ENCODE measurements around the gene CES1.
"Not testable (repeated sequence)": the region's sequence is repeated elsewhere in the genome, so short reads cannot be mapped to it uniquely, and the experiment has no call there.

The CES1 gene

GRCh38 chr16:55790240-55790639 is 42.7 kb downstream of the CES1 start:
- DNase-seq (ENCODE audit: low read depth) = not testable (repeated sequence)

GRCh38 chr16:55782793-55783091 is 50.2 kb downstream of the CES1 start:
- not testable (repeated sequence) for DNase-seq (ENCODE audit: low read depth)

GRCh38 chr16:55782091-55782792 is 50.7 kb downstream of the CES1 start:
- not testable (repeated sequence) for DNase-seq (ENCODE audit: low read depth)

DNA sequence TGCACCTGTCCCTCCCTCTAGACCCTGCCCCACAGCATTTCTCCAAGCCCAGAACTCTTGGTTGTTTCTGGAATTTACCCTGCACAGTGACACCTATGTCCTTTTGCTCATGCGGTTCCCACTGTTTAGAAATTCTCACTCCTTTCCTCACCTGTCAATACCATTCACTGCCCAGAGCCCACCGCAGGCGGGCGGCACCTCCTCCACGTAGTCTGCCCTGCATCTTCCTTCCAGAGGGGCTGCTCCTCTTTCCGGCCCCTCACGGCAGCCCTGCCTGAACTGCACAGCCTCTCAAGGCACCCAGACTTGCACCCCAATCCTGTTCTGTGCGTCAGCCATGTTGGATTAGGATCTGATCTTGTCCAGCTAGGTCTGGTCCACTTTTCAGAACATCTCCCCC is 51.4 kb downstream of the CES1 start:
- not testable (repeated sequence) for DNase-seq (ENCODE audit: low read depth)

DNA sequence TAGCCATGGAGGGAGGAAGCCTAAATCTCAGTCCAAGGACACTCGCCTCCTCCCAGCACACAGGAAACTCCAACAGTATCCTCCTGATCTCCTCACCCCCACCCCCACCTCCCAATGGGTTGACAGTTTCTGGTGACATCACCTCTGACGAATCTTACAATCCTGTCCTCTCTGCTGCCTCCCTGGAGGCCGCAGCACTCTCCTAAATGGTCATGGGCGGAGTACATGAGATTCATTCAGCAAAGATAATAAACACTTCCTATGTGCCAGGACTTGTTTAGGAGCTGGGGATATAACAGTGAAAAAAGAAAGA is 52.8 kb downstream of the CES1 start:
- not testable (repeated sequence) for DNase-seq (ENCODE audit: low read depth)

DNA sequence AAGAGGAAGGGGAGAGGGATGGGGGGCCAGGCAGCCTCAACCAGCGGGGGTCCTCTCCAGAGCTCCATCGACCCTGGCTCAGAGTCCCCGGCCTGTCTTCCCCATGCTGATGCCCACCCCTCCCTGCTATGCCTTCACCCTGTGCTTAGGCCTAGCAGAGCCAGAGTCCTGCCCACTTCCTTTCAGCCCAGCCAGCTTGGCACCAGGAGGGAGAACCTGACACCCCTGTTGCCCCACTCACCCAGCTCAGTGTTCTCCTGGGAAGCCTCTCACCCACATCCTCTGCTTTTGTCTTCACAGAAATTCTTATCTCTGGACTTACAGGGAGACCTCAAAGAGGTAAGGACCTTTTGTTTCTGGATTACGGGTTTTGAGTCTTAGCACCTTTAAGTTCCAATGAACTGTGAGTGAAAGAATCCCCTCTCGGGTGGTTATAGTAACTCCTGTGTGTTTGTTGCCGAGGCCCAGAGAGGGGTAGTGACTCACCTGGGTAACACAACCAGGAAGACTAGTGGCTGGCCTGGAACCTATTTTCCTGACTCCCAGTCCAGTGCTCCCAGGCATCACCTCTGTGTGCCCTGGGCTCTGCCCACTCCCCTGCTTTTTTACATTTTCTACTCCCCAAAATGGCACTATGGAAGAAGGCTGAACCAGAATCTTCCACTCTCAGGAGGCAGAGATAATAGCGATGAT is 53.3 kb downstream of the CES1 start:
- DNase-seq (ENCODE audit: low read depth) = no peak

- no peak for DNase-seq (ENCODE audit: low read depth)
Measured at GRCh38 chr16:55778757-55779156, 54.1 kb downstream of the CES1 start.

DNA sequence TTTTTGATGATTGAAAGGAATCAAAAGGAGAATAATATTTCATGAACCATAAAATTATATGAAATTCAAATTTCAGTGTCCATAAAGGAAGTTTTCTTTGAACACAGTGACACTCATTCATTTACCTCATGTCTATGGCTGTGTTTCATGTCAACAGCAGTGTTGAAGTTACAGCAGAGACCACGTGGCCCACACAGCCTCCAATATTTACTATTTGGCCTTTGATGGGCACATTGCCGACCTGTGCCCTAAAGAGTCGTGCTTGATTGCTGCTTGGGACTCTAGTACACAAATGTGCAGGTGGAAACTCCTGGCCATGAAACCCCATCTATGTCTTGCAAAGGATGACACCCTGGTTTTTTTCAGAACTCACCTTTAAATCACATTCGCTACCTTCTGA is 57.0 kb downstream of the CES1 start:
- no peak for DNase-seq (ENCODE audit: low read depth)

GRCh38 chr16:55773859-55774549 is 58.9 kb downstream of the CES1 start:
- DNase-seq (ENCODE audit: low read depth) = no peak

DNA sequence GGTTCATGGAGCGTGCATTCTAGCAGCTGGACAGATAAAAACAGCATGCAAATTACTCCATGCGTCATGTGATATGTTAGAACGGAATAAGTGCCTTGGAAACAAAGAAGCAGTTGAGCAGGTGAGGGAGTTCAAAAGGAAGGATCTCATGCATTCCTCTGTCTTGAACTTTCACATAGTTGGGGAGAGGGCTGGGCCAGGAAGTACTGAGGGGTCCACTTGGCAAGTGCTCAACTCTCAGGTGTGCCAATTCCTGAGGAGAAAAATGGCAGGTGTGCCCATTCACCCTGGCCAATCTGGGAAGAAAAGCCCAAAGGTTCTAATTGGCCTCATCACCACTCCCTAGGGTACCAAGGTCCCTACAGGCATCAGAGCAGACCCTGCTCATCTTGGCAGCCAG is 67.7 kb downstream of the CES1 start:
- DNase-seq (ENCODE audit: low read depth) = no peak

DNA sequence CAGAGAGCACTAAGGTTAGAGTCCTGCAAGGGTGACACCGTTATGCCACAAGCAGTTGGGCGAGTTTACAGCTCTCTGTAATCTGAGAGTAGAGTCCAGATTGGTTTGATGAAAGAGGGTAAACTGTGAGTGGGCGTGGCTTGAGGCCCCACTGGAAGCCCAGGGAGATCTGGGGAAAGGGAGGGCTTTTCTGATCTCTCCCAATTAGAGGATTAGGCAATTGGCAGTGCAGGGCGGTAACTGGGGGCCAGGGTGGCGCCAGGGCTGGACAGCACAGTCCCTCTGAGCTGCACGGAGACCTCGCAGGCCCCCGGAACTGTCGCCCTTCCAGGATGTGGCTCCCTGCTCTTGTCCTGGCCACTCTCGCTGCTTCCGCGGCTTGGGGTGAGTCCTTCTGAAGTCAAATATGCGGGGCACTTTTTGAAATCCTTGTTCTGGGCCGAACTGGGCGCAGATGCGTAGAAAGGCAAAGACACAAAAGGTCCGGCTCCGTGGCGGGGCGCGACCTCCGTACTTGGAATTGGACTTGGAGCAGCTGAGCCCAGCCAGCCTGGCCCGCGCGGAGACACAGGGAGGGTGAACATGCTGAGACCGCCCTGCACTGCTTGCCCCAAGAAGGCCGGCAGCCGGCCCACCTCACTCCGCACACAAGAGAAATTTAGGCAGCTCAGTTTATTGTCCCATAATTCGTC is 72.4 kb downstream of the CES1 start:
- DNase-seq (ENCODE audit: low read depth) = no peak

DNA sequence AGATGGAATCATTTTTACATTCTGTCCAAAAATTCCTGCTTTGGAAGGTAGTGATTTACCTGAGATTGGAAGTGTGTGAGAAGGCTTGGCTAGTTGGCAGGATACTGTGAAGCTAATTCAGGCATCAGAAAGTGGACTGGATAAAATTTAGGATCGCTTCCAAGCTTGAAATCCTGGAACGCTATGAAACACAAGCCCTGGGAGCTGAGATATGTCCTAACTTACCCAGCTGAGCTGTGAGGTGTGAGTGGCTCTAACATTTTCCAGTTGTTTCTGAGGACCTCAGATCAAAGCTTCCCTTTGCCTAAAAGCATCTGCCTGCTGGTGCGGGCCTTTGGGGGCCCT is 73.0 kb downstream of the CES1 start:
- not testable (repeated sequence) for DNase-seq (ENCODE audit: low read depth)

DNA sequence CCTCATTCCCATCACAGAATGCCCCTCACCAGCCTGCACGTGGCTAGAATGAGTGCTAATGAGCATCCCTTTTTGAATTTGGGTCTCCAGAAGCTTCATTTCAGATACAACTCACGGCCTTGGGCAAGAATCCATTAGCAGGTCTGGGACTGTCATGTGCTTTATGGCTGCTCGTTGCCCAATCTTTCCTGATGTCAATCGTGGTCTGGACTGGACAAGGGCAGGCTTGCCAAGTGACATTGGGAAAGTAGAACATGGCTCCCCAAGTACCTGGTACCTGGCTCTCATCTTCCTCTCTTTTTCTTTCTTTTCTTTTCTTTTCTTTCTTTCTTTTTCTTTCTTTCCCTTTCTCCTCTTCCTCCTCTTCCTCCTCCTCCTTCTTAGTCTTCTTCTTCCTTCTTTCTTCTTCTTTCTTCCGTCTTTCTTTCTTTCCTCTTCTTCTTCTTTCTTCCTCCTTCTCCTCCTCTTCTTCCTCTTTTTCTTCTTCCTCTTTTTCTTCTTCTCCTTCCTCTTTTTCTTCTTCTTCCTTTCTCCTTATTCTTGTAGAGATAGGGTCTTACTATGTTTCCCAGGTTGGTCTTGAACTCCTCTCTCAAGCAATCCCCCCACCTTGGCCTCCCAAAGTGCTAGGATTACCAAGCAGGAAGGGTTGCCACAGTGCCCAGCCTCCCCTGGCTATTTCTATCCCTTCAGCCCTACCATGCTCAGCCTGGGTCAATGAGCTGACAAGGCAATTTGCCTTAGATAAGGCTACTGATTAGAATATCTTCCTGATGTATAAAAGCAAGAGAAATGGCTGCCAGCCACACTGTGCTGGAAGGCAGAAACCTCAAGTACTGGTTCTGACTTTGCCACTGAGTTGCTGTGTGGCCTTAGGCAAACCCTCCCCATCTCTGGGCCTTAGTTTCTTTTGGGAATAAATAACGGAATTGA is 75.0 kb downstream of the CES1 start:
- not testable (repeated sequence) for DNase-seq (ENCODE audit: low read depth)

DNA sequence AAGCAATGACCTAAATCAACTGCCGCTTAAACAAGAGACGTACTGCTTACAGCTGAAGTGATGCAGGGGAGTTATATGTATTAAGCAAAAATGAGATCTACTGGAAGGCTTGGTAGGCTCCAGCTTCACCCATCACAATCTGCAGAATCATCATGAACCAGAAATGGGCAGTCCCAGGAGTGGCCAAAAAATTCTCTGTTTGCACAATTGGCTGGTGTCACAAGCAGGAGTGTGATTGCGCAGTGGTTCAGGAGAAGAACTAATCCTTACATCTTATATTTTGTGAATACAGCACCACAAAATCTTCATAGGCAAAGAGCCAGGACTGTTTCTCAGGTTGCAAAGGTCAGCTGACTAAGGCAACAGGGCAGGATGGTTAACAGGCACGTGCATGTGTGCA is 75.9 kb downstream of the CES1 start:
- no peak for DNase-seq (ENCODE audit: low read depth)

GRCh38 chr16:55754056-55754455 is 78.8 kb downstream of the CES1 start:
- no peak for DNase-seq (ENCODE audit: low read depth)

DNA sequence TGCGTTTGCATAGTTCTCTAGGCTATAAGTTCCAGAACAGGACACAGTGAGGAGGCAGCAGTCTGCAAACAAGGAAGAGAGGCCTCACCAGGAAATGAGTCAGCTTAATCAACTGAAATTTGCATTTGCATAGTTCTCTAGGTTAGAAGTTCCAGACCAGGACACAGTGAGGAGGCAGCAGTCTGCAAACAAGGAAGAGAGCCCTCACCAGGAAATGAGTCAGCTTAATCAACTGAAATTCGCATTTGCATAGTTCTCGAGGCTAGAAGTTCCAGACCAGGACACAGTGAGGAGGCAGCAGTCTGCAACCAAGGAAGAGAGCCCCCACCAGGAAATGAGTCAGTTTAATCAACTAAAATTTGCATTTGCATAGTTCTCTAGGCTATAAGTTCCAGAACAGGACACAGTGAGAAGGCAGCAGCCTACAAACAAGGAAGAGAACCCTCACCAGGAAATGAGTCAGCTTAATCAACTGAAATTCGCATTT is 79.7 kb downstream of the CES1 start:
- DNase-seq (ENCODE audit: low read depth) = peak; percentile 17
